GM21515 (cell line): ENCODE measurements around the gene GPANK1.

ENCODE experiments used
- ATAC-seq: cut with Tn5 transposase; IDR thresholded peaks from one replicate; pipeline ENCODE4 v1.9.1; 2021; ENCODE audit not compliant: unreplicated experiment

GPANK1 gene

GRCh38 chr6:31691564-31692108, 26.8 kb upstream of the GPANK1 start:
- ATAC-seq, result no peak

- no peak for ATAC-seq
Observed at GRCh38 chr6:31691078-31691463, 26.3 kb upstream of the GPANK1 start.

- ATAC-seq, result no peak
Observed at GRCh38 chr6:31690231-31691077, 25.7 kb upstream of the GPANK1 start.

GRCh38 chr6:31689249-31690110, 24.7 kb upstream of the GPANK1 start:
- no peak for ATAC-seq

- no peak for ATAC-seq
Observed at GRCh38 chr6:31687860-31688693, 23.3 kb upstream of the GPANK1 start.

GRCh38 chr6:31687321-31687720, 22.5 kb upstream of the GPANK1 start:
- no peak for ATAC-seq

GRCh38 chr6:31686483-31686882, 21.7 kb upstream of the GPANK1 start:
- no peak for ATAC-seq

GRCh38 chr6:31683591-31683990, 18.8 kb upstream of the GPANK1 start:
- ATAC-seq, result no peak

GRCh38 chr6:31681135-31681671, 16.4 kb upstream of the GPANK1 start:
- ATAC-seq, result no peak

GRCh38 chr6:31680226-31681134, 15.7 kb upstream of the GPANK1 start, which contains the start of gene LY6G5C:
LY6G5C (minus strand) TSS chr6:31681067; CDS start chr6:31680373, 694 bp downstream.
- ATAC-seq, result no peak

GRCh38 chr6:31677955-31678354, 13.2 kb upstream of the GPANK1 start:
- no peak for ATAC-seq

GRCh38 chr6:31676904-31677303, 12.1 kb upstream of the GPANK1 start:
- ATAC-seq, result no peak

GRCh38 chr6:31676322-31676903, 11.6 kb upstream of the GPANK1 start:
- ATAC-seq, result no peak

GRCh38 chr6:31669676-31670075, 4.9 kb upstream of the GPANK1 start, which contains the start of gene LY6G5B:
LY6G5B (plus strand) TSS chr6:31669976; CDS start chr6:31670951, 975 bp downstream.
- ATAC-seq, result no peak

- no peak for ATAC-seq
Observed at GRCh38 chr6:31666337-31666965, 1.7 kb upstream of the GPANK1 start.

- ATAC-seq, result peak; percentile 68
Observed at GRCh38 chr6:31665501-31666336, 922 bp upstream of the GPANK1 start, which contains the start of gene CSNK2B. CSNK2B (plus strand) TSS chr6:31666080; CDS start chr6:31666832, 752 bp downstream.
